IMR-90 (cell line): ENCODE measurements around the gene SH3TC1. TPM values are rescaled to one million over a fixed set of nuclear protein-coding genes. Genes with fewer than 3 reads are reported as not detected.

Experiments used
- ATAC-seq: fragments of 200-7000 bp; cut with Tn5 transposase; 2 replicates; pipeline ENCODE4 v1.9.1; 2020; ENCODE audit warnings: low read depth, mild to moderate bottlenecking, moderate library complexity
- BruUV-seq: library from RNA; stranded (reverse); fragments of 400-500 nt; replicated peaks from 2 replicates; lab custom pipeline; 2021; lab: Mats Ljungman, UMichigan
- CTCF ChIA-PET: fragments of 300-600 bp; formaldehyde crosslinking; extraction: SDS; loops from one replicate; lab custom pipeline; 2021; ENCODE audit warnings: antibody characterized with exemption; lab: Yijun Ruan, JAX
- POLR2A ChIA-PET: fragments of 300-600 bp; sonication (Branson Sonifier 250); formaldehyde crosslinking; loops from one replicate; lab custom pipeline; 2022; ENCODE audit warnings: antibody characterized with exemption; ENCODE audit not compliant: unreplicated experiment; lab: Charles Lee
- DNase-seq: peaks from one replicate; pipeline ENCODE4 v3.0.0; 2013
- H2AFZ ChIP-seq: replicated peaks from 2 replicates; pipeline ENCODE3; 2013; ENCODE audit warnings: low read length, mild to moderate bottlenecking; ENCODE audit not compliant: poor library complexity
- H2AK5ac ChIP-seq: 2 replicates; pipeline ENCODE4 v1.6.1; 2013; ENCODE audit warnings: low read depth, low read length, inconsistent platforms
- H2AK9ac ChIP-seq: replicated peaks from 2 replicates; pipeline ENCODE3; 2013; ENCODE audit warnings: mild to moderate bottlenecking, low read depth, low read length, moderate library complexity; ENCODE audit not compliant: poor library complexity
- H2BK120ac ChIP-seq: 2 replicates; pipeline ENCODE4 v1.6.1; 2013; ENCODE audit warnings: low read depth, low read length, inconsistent platforms
- H2BK15ac ChIP-seq: 3 replicates; pipeline ENCODE4 v1.6.1; 2013; ENCODE audit warnings: low read depth, low read length, inconsistent platforms
- H2BK20ac ChIP-seq: 2 replicates; pipeline ENCODE4 v1.6.1; 2013; ENCODE audit warnings: low read depth, mild to moderate bottlenecking, inconsistent platforms, low read length, moderate library complexity
- H2BK5ac ChIP-seq: 2 replicates; pipeline ENCODE4 v1.6.1; 2013; ENCODE audit warnings: mild to moderate bottlenecking, low read depth, low read length, inconsistent platforms; ENCODE audit not compliant: poor library complexity, severe bottlenecking
- H3K14ac ChIP-seq: replicated peaks from 2 replicates; pipeline ENCODE4 v1.6.1; 2013; ENCODE audit warnings: low read depth, low read length, inconsistent platforms
- H3K18ac ChIP-seq: 2 replicates; pipeline ENCODE4 v1.6.1; 2013; ENCODE audit warnings: low read depth, low read length, control low read depth
- H3K23ac ChIP-seq: 2 replicates; pipeline ENCODE4 v1.6.1; 2013; ENCODE audit warnings: low read depth, low read length, inconsistent platforms
- H3K27ac ChIP-seq: 2 replicates; pipeline ENCODE4 v1.5.1; 2013; ENCODE audit warnings: mild to moderate bottlenecking, control low read depth, low read length; ENCODE audit not compliant: insufficient read depth
- H3K27me3 ChIP-seq: 2 replicates; pipeline ENCODE4 v1.6.1; 2013; ENCODE audit warnings: low read length; ENCODE audit not compliant: control insufficient read depth, insufficient read depth
- H3K36me3 ChIP-seq: 2 replicates; pipeline ENCODE4 v1.6.1; 2013; ENCODE audit warnings: low read length, mixed read lengths; ENCODE audit not compliant: control insufficient read depth, insufficient read depth
- H3K4ac ChIP-seq: 2 replicates; pipeline ENCODE4 v1.6.1; 2013; ENCODE audit warnings: low read depth, low read length, inconsistent platforms
- H3K4me1 ChIP-seq: 2 replicates; pipeline ENCODE4 v1.6.1; 2013; ENCODE audit warnings: low read length, mixed read lengths; ENCODE audit not compliant: control insufficient read depth, insufficient read depth
- H3K4me2 ChIP-seq: 2 replicates; pipeline ENCODE4 v1.6.1; 2013; ENCODE audit warnings: low read depth, mild to moderate bottlenecking, control low read depth, low read length, moderate library complexity
- H3K4me3 ChIP-seq: 2 replicates; pipeline ENCODE4 v1.5.1; 2013; ENCODE audit warnings: low read depth, mild to moderate bottlenecking, control low read depth, low read length, moderate library complexity; ENCODE audit not compliant: insufficient read depth
- H3K56ac ChIP-seq: 2 replicates; pipeline ENCODE4 v1.6.1; 2013; ENCODE audit warnings: low read length, inconsistent platforms; ENCODE audit not compliant: insufficient read depth; ENCODE audit errors: extremely low read depth
- H3K79me1 ChIP-seq, 2 experiments: 2 replicates each; pipeline ENCODE4 v1.6.1; 2013; ENCODE audit warnings: low read length in 2 of 2, inconsistent platforms in 1 of 2, low read depth in 1 of 2
- H3K9ac ChIP-seq: 2 replicates; pipeline ENCODE4 v1.6.1; 2013; ENCODE audit warnings: low read depth, low read length, control low read depth
- H3K9me1 ChIP-seq: 2 replicates; pipeline ENCODE4 v1.6.1; 2013; ENCODE audit warnings: low read length, inconsistent platforms; ENCODE audit not compliant: insufficient read depth
- H3K9me3 ChIP-seq: 2 replicates; pipeline ENCODE4 v1.6.1; 2013; ENCODE audit warnings: low read length; ENCODE audit not compliant: control insufficient read depth, insufficient read depth
- H4K20me1 ChIP-seq: 2 replicates; pipeline ENCODE4 v1.6.1; 2013; ENCODE audit warnings: low read length, inconsistent platforms; ENCODE audit not compliant: insufficient read depth
- H4K5ac ChIP-seq: 2 replicates; pipeline ENCODE4 v1.6.1; 2013; ENCODE audit warnings: mild to moderate bottlenecking, low read depth, low read length, control low read depth
- H4K8ac ChIP-seq, 2 experiments: 2 replicates each; pipeline ENCODE4 v1.6.1; 2013; ENCODE audit warnings: low read depth in 2 of 2, low read length in 2 of 2, control low read depth in 1 of 2, inconsistent platforms in 1 of 2
- H4K91ac ChIP-seq: 2 replicates; pipeline ENCODE4 v1.6.1; 2013; ENCODE audit warnings: low read depth, low read length, inconsistent platforms; ENCODE audit not compliant: insufficient read depth
- BHLHE40 ChIP-seq: fragments of 150-350 bp; IDR thresholded peaks from 2 replicates; pipeline ENCODE4 v1.6.1; 2016; ENCODE audit warnings: mild to moderate bottlenecking, low read depth, low read length
- CEBPB ChIP-seq: IDR thresholded peaks from 2 replicates; pipeline ENCODE4 v1.6.1; 2012; ENCODE audit warnings: low read depth, low read length, improper control_type of control experiment
- FOS ChIP-seq: fragments of 150-350 bp; IDR thresholded peaks from 2 replicates; pipeline ENCODE4 v1.6.1; 2016; ENCODE audit warnings: low read depth, low read length
- MAFK ChIP-seq: IDR thresholded peaks from 2 replicates; pipeline ENCODE4 v1.6.1; 2012; ENCODE audit warnings: low read depth, low read length, improper control_type of control experiment
- MAZ ChIP-seq: IDR thresholded peaks from 2 replicates; pipeline ENCODE4 v1.6.1; 2012; ENCODE audit warnings: low read depth, mild to moderate bottlenecking, low read length, improper control_type of control experiment, moderate library complexity, borderline replicate concordance
- MXI1 ChIP-seq: IDR thresholded peaks from 2 replicates; pipeline ENCODE4 v1.6.1; 2012; ENCODE audit warnings: low read depth, mild to moderate bottlenecking, low read length, moderate library complexity, borderline replicate concordance
- NFE2L2 ChIP-seq: fragments of 150-350 bp; IDR thresholded peaks from 2 replicates; pipeline ENCODE4 v1.6.1; 2016; ENCODE audit warnings: low read depth, mild to moderate bottlenecking, low read length
- RAD21 ChIP-seq: IDR thresholded peaks from 2 replicates; pipeline ENCODE4 v1.6.1; 2012; ENCODE audit warnings: low read length, improper control_type of control experiment
- RCOR1 ChIP-seq: IDR thresholded peaks from 2 replicates; pipeline ENCODE4 v1.6.1; 2012; ENCODE audit warnings: mild to moderate bottlenecking, low read length, improper control_type of control experiment; ENCODE audit not compliant: insufficient replicate concordance
- RFX5 ChIP-seq: IDR thresholded peaks from 2 replicates; pipeline ENCODE4 v1.8.0; 2012; ENCODE audit warnings: low read depth, mild to moderate bottlenecking, low read length, moderate library complexity
- SMC3 ChIP-seq: fragments of 150-350 bp; IDR thresholded peaks from 2 replicates; pipeline ENCODE4 v1.6.1; 2016; ENCODE audit warnings: low read depth, mild to moderate bottlenecking, antibody characterized with exemption, low read length, moderate library complexity
- WGBS, 2 experiments: methylation state at CpG; one replicate each; pipeline versions ENCODE4 v1.1.5 to v1.1.7; 2013; ENCODE audit warnings: missing lambda C conversion rate in 2 of 2; ENCODE audit not compliant: insufficient read length in 1 of 2; ENCODE audit errors: extremely low coverage in 2 of 2; 5-methylcytosine and 5-hydroxymethylcytosine counted together
- dilution Hi-C: fragments of 300-500 bp; cut with HindIII; formaldehyde crosslinking; loops from one replicate; pipeline ENCODE4 v1.14.3; 2018; ENCODE audit warnings: low sequenced_read_pairs; ENCODE audit not compliant: unreplicated experiment
- in situ Hi-C: fragments of 300-500 bp; cut with MboI; formaldehyde crosslinking; loops from 3 replicates; pipeline ENCODE4 v1.14.3; 2019; ENCODE audit warnings: low sequenced_read_pairs, inconsistent platforms, mixed read lengths
- intact Hi-C: fragments of 100-400 bp; cut with micrococcal nuclease; formaldehyde crosslinking; loops from 2 replicates; pipeline ENCODE4 v1.10.0; 2022
- polyA plus RNA-seq, 3 experiments: library from polyadenylated mRNA; depleted of rRNA; stranded (reverse); fragments of >200 nt; gene quantifications; 2 replicates each; pipeline ENCODE4 v1.2.3, GENCODE V29; 2012; ENCODE audit warnings: low replicate concordance in 1 of 3
- total RNA-seq: library from RNA; depleted of rRNA; stranded (reverse); fragments of >200 nt; gene quantifications from 2 replicates; pipeline ENCODE4 v1.2.3, GENCODE V29; 2012
- TF ChIP-seq, protein P1 (sequence below): fragments of 150-350 bp; IDR thresholded peaks from 2 replicates; pipeline ENCODE4 v1.6.1; 2017; ENCODE audit warnings: mild to moderate bottlenecking, antibody characterized with exemption, low read length, low read depth
- TF ChIP-seq, protein P2 (sequence below): conservative IDR thresholded peaks from 2 replicates; pipeline ENCODE4 v1.5.1; 2012; ENCODE audit warnings: mild to moderate bottlenecking, low read depth, low read length, improper control_type of control experiment
- TF ChIP-seq, protein P3 (sequence below): fragments of 150-350 bp; IDR thresholded peaks from 2 replicates; pipeline ENCODE4 v1.6.1; 2016; ENCODE audit warnings: low read depth, mild to moderate bottlenecking, low read length, moderate library complexity, borderline replicate concordance

The SH3TC1 gene
- total and polyA plus RNA-seq, 2 of the 4 experiments (the other 2 are of a cell fraction), result 1.6 to 2.2 TPM

DNA sequence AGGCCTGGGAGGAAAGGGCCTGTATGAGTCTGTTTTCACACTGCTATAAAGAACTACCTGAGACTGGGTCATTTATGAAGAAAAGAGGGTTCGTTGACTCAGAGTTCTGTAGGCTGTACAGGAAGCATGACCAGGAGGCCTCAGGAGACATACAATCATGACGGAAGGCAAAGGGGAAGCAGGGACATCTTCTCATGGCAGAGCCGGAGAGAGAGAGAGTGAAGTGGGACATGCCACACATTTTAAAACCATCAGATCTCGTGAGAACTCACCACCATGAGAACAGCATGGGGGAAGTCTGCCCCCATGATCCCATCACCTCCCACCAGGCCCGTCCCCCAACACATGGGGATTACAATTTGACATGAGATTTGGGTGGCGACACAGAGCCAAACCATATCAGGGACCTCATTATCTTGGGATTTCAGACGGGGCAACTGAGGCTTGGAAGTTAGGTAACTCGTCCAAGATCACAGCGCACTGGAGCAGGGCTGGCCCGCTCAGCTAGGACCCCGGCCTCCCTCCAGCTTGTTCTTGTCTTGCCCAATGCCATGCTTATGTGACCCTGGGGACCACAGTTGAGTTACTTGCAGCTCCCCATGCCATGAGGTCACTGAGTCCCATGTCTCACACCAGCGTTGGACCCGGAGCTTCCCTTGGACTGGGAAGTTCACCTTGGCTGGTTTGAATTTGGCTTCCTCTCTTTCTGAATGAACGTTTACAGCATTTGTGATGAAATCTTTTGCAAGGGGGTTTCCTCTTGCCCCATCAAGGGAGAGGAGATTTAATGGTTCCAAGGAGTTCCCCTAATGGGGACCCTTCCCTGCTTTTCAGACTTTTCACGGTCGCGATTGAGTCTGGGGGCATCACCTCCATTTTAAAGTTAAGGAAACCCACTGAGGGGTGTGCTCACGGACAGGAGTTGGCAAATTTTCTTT, 88.5 kb downstream of the SH3TC1 start:
- no peak overlapping the region for H3K4me3 ChIP-seq
- H3K14ac ChIP-seq, result no peak overlapping the region
- H3K9me3 ChIP-seq, result no peaks in the 10 kb centered on the region
- no peaks in the 10 kb centered on the region for H3K36me3 ChIP-seq
- H2BK5ac ChIP-seq, result no peak overlapping the region
- no peak for DNase-seq
- H3K56ac ChIP-seq, result no peak overlapping the region
- H2AK9ac ChIP-seq, result peak overlapping the region; percentile 67
- 100% methylated on average over 2 of the region's 18 CpGs; no CpG with 5 or more reads in 1 of the 2 experiments for WGBS, 2 experiments
- H4K91ac ChIP-seq, result no peak overlapping the region
- BruUV-seq, result no TSS peak
- H2AK5ac ChIP-seq, result no peak overlapping the region
- no peak overlapping the region for H2BK120ac ChIP-seq
- no peak overlapping the region for H3K9ac ChIP-seq
- dilution Hi-C loops (no loop called here), intact Hi-C loops (no loop called here), in situ Hi-C loops (no loop called here)
- H4K5ac ChIP-seq, result no peak overlapping the region
- no peak overlapping the region for H3K4me2 ChIP-seq
- H4K8ac ChIP-seq, result no peak overlapping the region
- CTCF ChIA-PET, result no interaction called here
- no peak overlapping the region for H3K18ac ChIP-seq
- no peak overlapping the region for H3K23ac ChIP-seq
- H3K4ac ChIP-seq, result no peak overlapping the region
- POLR2A ChIA-PET, result no interaction called here
- no peaks in the 10 kb centered on the region for H3K79me1 ChIP-seq
- no peak overlapping the region for H3K27ac ChIP-seq
- H2BK20ac ChIP-seq, result no peak overlapping the region
- no peaks in the 10 kb centered on the region for H3K4me1 ChIP-seq
- H4K20me1 ChIP-seq, result no peaks in the 10 kb centered on the region
- H2AFZ ChIP-seq, result no peak overlapping the region
- no peak overlapping the region for H2BK15ac ChIP-seq
- no peaks in the 10 kb centered on the region; the same call in 1 of the 2 replicates for H3K27me3 ChIP-seq
- no peaks in the 10 kb centered on the region for H3K9me1 ChIP-seq
- no peak for ATAC-seq
- no peak for TF ChIP-seq NFE2L2
- TF ChIP-seq RCOR1, result no peak
- no peak for TF ChIP-seq CEBPB
- TF ChIP-seq, protein P1, sequence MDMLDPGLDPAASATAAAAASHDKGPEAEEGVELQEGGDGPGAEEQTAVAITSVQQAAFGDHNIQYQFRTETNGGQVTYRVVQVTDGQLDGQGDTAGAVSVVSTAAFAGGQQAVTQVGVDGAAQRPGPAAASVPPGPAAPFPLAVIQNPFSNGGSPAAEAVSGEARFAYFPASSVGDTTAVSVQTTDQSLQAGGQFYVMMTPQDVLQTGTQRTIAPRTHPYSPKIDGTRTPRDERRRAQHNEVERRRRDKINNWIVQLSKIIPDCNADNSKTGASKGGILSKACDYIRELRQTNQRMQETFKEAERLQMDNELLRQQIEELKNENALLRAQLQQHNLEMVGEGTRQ, result no peak
- no peak for TF ChIP-seq FOS
- TF ChIP-seq RAD21, result no peak
- no peak for TF ChIP-seq BHLHE40
- TF ChIP-seq MXI1, result no peak
- TF ChIP-seq MAZ, result no peak
- no peak for TF ChIP-seq SMC3
- TF ChIP-seq, protein P2, sequence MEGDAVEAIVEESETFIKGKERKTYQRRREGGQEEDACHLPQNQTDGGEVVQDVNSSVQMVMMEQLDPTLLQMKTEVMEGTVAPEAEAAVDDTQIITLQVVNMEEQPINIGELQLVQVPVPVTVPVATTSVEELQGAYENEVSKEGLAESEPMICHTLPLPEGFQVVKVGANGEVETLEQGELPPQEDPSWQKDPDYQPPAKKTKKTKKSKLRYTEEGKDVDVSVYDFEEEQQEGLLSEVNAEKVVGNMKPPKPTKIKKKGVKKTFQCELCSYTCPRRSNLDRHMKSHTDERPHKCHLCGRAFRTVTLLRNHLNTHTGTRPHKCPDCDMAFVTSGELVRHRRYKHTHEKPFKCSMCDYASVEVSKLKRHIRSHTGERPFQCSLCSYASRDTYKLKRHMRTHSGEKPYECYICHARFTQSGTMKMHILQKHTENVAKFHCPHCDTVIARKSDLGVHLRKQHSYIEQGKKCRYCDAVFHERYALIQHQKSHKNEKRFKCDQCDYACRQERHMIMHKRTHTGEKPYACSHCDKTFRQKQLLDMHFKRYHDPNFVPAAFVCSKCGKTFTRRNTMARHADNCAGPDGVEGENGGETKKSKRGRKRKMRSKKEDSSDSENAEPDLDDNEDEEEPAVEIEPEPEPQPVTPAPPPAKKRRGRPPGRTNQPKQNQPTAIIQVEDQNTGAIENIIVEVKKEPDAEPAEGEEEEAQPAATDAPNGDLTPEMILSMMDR, result no peak
- no peak for TF ChIP-seq RFX5
- TF ChIP-seq, protein P3, sequence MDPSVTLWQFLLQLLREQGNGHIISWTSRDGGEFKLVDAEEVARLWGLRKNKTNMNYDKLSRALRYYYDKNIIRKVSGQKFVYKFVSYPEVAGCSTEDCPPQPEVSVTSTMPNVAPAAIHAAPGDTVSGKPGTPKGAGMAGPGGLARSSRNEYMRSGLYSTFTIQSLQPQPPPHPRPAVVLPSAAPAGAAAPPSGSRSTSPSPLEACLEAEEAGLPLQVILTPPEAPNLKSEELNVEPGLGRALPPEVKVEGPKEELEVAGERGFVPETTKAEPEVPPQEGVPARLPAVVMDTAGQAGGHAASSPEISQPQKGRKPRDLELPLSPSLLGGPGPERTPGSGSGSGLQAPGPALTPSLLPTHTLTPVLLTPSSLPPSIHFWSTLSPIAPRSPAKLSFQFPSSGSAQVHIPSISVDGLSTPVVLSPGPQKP, result no peak
- no peak for TF ChIP-seq MAFK
